ENCODE measurements around the gene EPHB2.

EPHB2 gene

GRCh38 chr1:22717037-22717760, 6.6 kb downstream of the EPHB2 start:
- CTCF ChIA-PET, result interaction anchor here (0.8 to 2.4 kb wide), 2 partner anchors 9 to 13 kb away, joined by 3 to 11 read pairs; no protein-coding TSS in a partner anchor
- POLR2A ChIA-PET, result interaction anchor here (0.6 kb wide), 1 partner anchor 24 kb away, joined by 4 read pairs; no protein-coding TSS in a partner anchor
- TF ChIP-seq, protein P1, sequence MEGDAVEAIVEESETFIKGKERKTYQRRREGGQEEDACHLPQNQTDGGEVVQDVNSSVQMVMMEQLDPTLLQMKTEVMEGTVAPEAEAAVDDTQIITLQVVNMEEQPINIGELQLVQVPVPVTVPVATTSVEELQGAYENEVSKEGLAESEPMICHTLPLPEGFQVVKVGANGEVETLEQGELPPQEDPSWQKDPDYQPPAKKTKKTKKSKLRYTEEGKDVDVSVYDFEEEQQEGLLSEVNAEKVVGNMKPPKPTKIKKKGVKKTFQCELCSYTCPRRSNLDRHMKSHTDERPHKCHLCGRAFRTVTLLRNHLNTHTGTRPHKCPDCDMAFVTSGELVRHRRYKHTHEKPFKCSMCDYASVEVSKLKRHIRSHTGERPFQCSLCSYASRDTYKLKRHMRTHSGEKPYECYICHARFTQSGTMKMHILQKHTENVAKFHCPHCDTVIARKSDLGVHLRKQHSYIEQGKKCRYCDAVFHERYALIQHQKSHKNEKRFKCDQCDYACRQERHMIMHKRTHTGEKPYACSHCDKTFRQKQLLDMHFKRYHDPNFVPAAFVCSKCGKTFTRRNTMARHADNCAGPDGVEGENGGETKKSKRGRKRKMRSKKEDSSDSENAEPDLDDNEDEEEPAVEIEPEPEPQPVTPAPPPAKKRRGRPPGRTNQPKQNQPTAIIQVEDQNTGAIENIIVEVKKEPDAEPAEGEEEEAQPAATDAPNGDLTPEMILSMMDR (IDR thresholded peaks at IDR 0.05; ENCODE audit: control extremely low read depth, extremely low read depth, low read depth, missing control alignments), result no peak
- no peak for DNase-seq (ENCODE audit: extremely low spot score)

DNA sequence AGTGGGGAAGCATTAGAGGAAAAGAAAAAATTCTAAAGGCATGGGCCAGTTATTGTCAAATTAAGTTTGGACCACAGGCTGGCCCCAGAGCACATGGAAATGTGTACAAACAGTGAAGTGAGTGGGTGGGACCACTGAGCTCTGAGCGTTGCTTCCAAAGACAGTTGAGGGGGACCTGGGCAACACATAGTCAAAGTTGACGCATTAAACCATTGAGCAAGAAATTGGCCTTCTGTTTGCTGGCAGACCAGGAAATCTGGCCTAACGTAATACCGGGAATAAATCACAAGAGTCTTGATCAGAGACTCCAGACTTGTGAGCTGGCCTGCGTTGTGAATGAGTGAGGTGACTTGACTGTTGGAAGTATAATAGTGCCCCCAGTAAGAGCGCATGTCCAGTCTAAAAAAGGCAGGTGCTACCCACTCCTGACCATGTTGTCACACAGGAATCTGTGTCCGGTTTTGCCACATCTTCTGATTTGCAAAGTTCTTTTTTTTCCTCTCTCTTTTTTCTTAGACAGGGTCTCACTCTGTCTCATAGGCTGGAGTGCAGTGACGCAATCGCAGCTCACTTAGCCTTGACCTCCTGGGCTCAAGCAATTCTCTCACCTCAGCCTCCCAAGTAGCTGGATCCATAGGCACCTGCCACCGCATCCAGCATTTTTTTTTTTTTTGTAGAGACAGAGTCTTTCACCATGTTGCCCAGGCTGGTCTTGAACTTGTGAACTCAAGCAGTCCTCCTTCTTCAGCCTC, 10.7 kb downstream of the EPHB2 start:
- no peak for DNase-seq (ENCODE audit: extremely low spot score)
- ChIA-PET POLR2A (no interaction called here), CTCF (interaction anchor here (5.5 kb wide), 1 partner anchor 16 kb away, joined by 28 read pairs; no protein-coding TSS in a partner anchor)
- TF ChIP-seq, protein P1 (IDR thresholded peaks at IDR 0.05; ENCODE audit: control extremely low read depth, extremely low read depth, low read depth, missing control alignments), result no peak

GRCh38 chr1:22722901-22723550, 12.4 kb downstream of the EPHB2 start:
- ChIA-PET CTCF (interaction anchor here (0.8 to 5.5 kb wide), 3 partner anchors 9 to 18 kb away, joined by 4 to 28 read pairs (median 4); no protein-coding TSS in a partner anchor), POLR2A (no interaction called here)
- TF ChIP-seq, protein P1 (IDR thresholded peaks at IDR 0.05; ENCODE audit: control extremely low read depth, extremely low read depth, low read depth, missing control alignments), result no peak
- no peak for DNase-seq (ENCODE audit: extremely low spot score)

GRCh38 chr1:22727873-22728272, 17.2 kb downstream of the EPHB2 start:
- ChIA-PET POLR2A (no interaction called here), CTCF (interaction anchor here (2.5 kb wide), 1 partner anchor 26 kb away, joined by 7 read pairs; no protein-coding TSS in a partner anchor)
- TF ChIP-seq, protein P1 (IDR thresholded peaks at IDR 0.05; ENCODE audit: control extremely low read depth, extremely low read depth, low read depth, missing control alignments), result no peak
- no peak for DNase-seq (ENCODE audit: extremely low spot score)

- CTCF ChIA-PET, result interaction anchor here (2.5 kb wide), 1 partner anchor 25 kb away, joined by 7 read pairs; no protein-coding TSS in a partner anchor
- TF ChIP-seq, protein P1 (IDR thresholded peaks at IDR 0.05; ENCODE audit: control extremely low read depth, extremely low read depth, low read depth, missing control alignments), result no peak
- no peak for DNase-seq (ENCODE audit: extremely low spot score)
- POLR2A ChIA-PET, result no interaction called here
Observed at GRCh38 chr1:22728751-22729399, 18.2 kb downstream of the EPHB2 start.

DNA sequence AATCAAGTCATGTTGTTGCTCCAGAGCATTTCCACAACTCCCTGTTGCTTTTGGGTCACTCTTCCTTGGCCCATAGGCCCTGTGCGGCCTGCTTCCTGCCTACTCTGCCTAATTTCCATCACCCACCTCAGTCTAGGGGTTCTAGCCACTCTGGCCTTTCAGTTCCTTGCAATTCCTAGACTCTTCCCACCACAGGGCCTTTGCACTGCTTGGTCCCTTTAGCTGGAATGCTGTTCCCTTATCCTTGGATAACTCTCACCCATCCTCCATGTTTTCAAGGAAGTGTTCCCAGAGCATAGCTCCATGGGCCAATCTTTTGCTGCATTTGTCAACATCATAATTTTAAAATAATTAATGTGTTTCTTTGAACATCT, 18.7 kb downstream of the EPHB2 start:
- TF ChIP-seq, protein P1 (IDR thresholded peaks at IDR 0.05; ENCODE audit: control extremely low read depth, extremely low read depth, low read depth, missing control alignments), result no peak
- DNase-seq (ENCODE audit: extremely low spot score), result no peak
- ChIA-PET POLR2A (no interaction called here), CTCF (interaction anchor here (1.1 to 2.5 kb wide), 2 partner anchors 25 kb away, joined by 5 to 7 read pairs; no protein-coding TSS in a partner anchor)
